Keratinocyte (primary cell): ENCODE results near the gene OXNAD1.

ENCODE experiments used
- CTCF ChIP-seq, 3 experiments: IDR thresholded peaks in 1 of 3; conservative IDR thresholded peaks in 1 of 3; optimal IDR thresholded peaks in 1 of 3; 2 replicates in 2 of 3; 3 replicates in 1 of 3; pipeline versions ENCODE3 to v1.5.1; 2011; ENCODE audit warnings: low read length in 3 of 3, mild to moderate bottlenecking in 3 of 3, moderate library complexity in 2 of 3, control low read depth in 1 of 3, inconsistent platforms in 1 of 3; ENCODE audit not compliant: insufficient read depth in 2 of 3; ENCODE audit errors: extremely low read depth in 1 of 3
- EZH2 ChIP-seq: IDR thresholded peaks from one replicate; pipeline ENCODE4 v1.6.1; 2012; ENCODE audit warnings: inconsistent platforms, mild to moderate bottlenecking, low read length, moderate library complexity

DNA sequence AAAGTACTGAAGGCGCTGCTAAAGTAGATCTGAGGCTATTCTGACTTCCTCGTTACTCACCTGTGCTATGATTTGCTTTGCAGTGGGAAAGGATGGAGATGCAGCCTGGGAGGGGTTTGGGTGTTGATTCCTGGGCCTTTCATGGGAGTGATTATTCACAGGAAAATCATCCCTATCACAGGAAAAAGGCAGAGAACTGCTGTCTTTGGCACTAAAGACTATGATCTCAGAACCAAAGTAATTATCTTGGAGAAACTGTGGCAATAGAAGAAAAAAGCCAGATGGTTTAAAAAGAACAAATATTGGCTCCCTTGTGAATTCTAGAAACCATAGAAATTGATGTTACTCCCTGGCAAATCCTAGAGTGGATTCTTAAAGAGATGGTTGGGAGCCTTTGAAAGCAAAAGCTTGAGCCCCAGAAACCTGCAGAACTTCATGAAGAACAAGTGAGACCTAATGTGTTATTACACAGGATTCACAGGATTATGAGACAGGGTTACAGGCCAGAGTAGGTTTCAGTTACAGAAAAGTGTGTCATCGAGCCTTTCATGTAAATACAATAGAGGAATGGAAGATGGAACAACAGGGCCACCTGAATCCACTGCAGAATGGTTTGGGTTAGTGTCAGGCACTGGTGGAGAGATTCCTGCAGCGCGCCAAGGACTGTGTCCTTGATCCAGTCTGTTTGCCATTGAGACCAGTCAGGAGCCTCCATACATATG, 85.7 kb downstream of the OXNAD1 start:
- TF ChIP-seq CTCF (optimal IDR thresholded peaks at IDR 0.05 in 1 of 3, IDR thresholded peaks at IDR 0.05 in 1 of 3, conservative IDR thresholded peaks at IDR 0.05 in 1 of 3; ENCODE audit: extremely low read depth in 1 of 3, insufficient read depth in 2 of 3, low read length in 3 of 3), result no peak
- no peak for TF ChIP-seq EZH2
